Hematopoietic multipotent progenitor cell treated with erythropoietin and hydrocortisone succinate and interleukin-3 and kit ligand, for 6 days (in vitro differentiated cells): ENCODE data around the gene EDNRB.
"Not testable (repeated sequence)": the region's sequence is repeated elsewhere in the genome, so short reads cannot be mapped to it uniquely, and the experiment has no call there.

Source experiments
- DNase-seq: peaks from one replicate; pipeline ENCODE4 v3.0.0-alpha.2; 2015

EDNRB gene

GRCh38 chr13:77918391-77919245 lies at the start of gene EDNRB:
EDNRB (minus strand) TSS chr13:77918831; CDS start chr13:77918573, 258 bp downstream.
- DNase-seq: peak; percentile 47

GRCh38 chr13:77966671-77967070 lies 48.0 kb upstream of the EDNRB start:
- DNase-seq: no peak

GRCh38 chr13:77952737-77953136 lies 34.1 kb upstream of the EDNRB start:
- no peak for DNase-seq

- DNase-seq: no peak
These were observed 33.6 kb upstream of the EDNRB start for GRCh38 chr13:77952276-77952675.

GRCh38 chr13:77946522-77946921 lies 27.9 kb upstream of the EDNRB start:
- DNase-seq: no peak

- DNase-seq: not testable (repeated sequence)
These were observed 16.4 kb upstream of the EDNRB start for GRCh38 chr13:77935063-77935462.

GRCh38 chr13:77930430-77930829 lies 11.8 kb upstream of the EDNRB start:
- no peak for DNase-seq

- DNase-seq: no peak
These were observed 10.3 kb upstream of the EDNRB start for GRCh38 chr13:77928909-77929308.

GRCh38 chr13:77925616-77926015 lies 7.0 kb upstream of the EDNRB start:
- DNase-seq: no peak

GRCh38 chr13:77919921-77920294 lies 1.3 kb upstream of the EDNRB start:
- no peak for DNase-seq

- peak; percentile 13 for DNase-seq
These were observed 752 bp upstream of the EDNRB start for GRCh38 chr13:77919246-77919920.

- no peak for DNase-seq
These were observed 2.1 kb downstream of the EDNRB start for GRCh38 chr13:77916488-77916887.

GRCh38 chr13:77915686-77916085 lies 2.9 kb downstream of the EDNRB start:
- DNase-seq: no peak

GRCh38 chr13:77913003-77913402 lies 5.6 kb downstream of the EDNRB start:
- no peak for DNase-seq

GRCh38 chr13:77911751-77912150 lies 6.9 kb downstream of the EDNRB start:
- no peak for DNase-seq

GRCh38 chr13:77909827-77910226 lies 8.8 kb downstream of the EDNRB start:
- no peak for DNase-seq

- no peak for DNase-seq
These were observed 10.1 kb downstream of the EDNRB start for GRCh38 chr13:77908531-77908930.

GRCh38 chr13:77907666-77908341 lies 10.8 kb downstream of the EDNRB start:
- DNase-seq: no peak

GRCh38 chr13:77904031-77904430 lies 14.6 kb downstream of the EDNRB start:
- DNase-seq: no peak

- no peak for DNase-seq
These were observed 15.2 kb downstream of the EDNRB start for GRCh38 chr13:77903435-77903834.

- DNase-seq: no peak
These were observed 16.2 kb downstream of the EDNRB start for GRCh38 chr13:77902319-77902963.

- no peak for DNase-seq
These were observed 20.5 kb downstream of the EDNRB start for GRCh38 chr13:77898097-77898496.

- DNase-seq: no peak
These were observed 21.7 kb downstream of the EDNRB start for GRCh38 chr13:77896977-77897376.
